Natural killer cell (primary cell): ENCODE measurements around the gene HTR2A. TPM values are rescaled to one million over a fixed set of nuclear protein-coding genes. Genes with fewer than 3 reads are reported as not detected.

Experiments
- ATAC-seq, 3 donors: fragments of 150-1000 bp in 2 of 3; fragments of 200-7000 bp in 1 of 3; cut with Tn5 transposase; 1 replicate in 1 of 3; 2 replicates in 2 of 3; pipeline ENCODE4 v1.10.0; 2021; ENCODE audit warnings: mild to moderate bottlenecking in 2 of 3, moderate library complexity in 2 of 3
- DNase-seq, 2 donors: peaks; one replicate each; pipeline versions ENCODE4 v3.0.0 to v3.0.0-alpha.2; 2013 to 2021; ENCODE audit warnings: mixed read lengths in 1 of 2
- H3K27ac ChIP-seq: one replicate; pipeline ENCODE4 v1.5.1; 2013; ENCODE audit warnings: mild to moderate bottlenecking, low read length
- H3K27me3 ChIP-seq: one replicate; pipeline ENCODE4 v1.6.1; 2013; ENCODE audit warnings: low read length; ENCODE audit not compliant: control insufficient read depth, insufficient read depth
- H3K36me3 ChIP-seq: one replicate; pipeline ENCODE4 v1.6.1; 2013; ENCODE audit warnings: low read length; ENCODE audit not compliant: control insufficient read depth, insufficient read depth
- H3K4me1 ChIP-seq: one replicate; pipeline ENCODE4 v1.6.1; 2013; ENCODE audit warnings: low read length; ENCODE audit not compliant: control insufficient read depth, insufficient read depth
- H3K4me3 ChIP-seq: one replicate; pipeline ENCODE4 v1.5.1; 2013; ENCODE audit warnings: low read length
- H3K9me3 ChIP-seq: one replicate; pipeline ENCODE4 v1.6.1; 2013; ENCODE audit warnings: low read length; ENCODE audit not compliant: control insufficient read depth, insufficient read depth
- H3K27ac Mint-ChIP-seq, 2 donors: one replicate each; pipeline ENCODE4 v1.8.0; 2022; ENCODE audit warnings: mild to moderate bottlenecking in 2 of 2, mixed read lengths in 2 of 2, moderate library complexity in 1 of 2
- H3K27me3 Mint-ChIP-seq, 2 donors: one replicate each; pipeline ENCODE4 v1.8.0; 2022; ENCODE audit warnings: low read depth in 2 of 2, mixed read lengths in 2 of 2
- H3K36me3 Mint-ChIP-seq: one replicate; pipeline ENCODE4 v1.8.0; 2022; ENCODE audit warnings: mixed read lengths
- H3K4me1 Mint-ChIP-seq, 2 donors: one replicate each; pipeline ENCODE4 v1.8.0; 2022; ENCODE audit warnings: mixed read lengths in 2 of 2
- H3K4me3 Mint-ChIP-seq: one replicate; pipeline ENCODE4 v1.8.0; 2022; ENCODE audit warnings: mild to moderate bottlenecking, moderate library complexity, mixed read lengths
- H3K9me3 Mint-ChIP-seq, 2 donors: one replicate each; pipeline ENCODE4 v1.8.0; 2022; ENCODE audit warnings: mixed read lengths in 2 of 2
- CTCF ChIP-seq: fragments of 200-600 bp; IDR thresholded peaks from one replicate; pipeline ENCODE4 v1.8.0; 2022; ENCODE audit warnings: antibody characterized with exemption
- WGBS: methylation state at CpG from one replicate; pipeline ENCODE4 v1.1.7; 2013; ENCODE audit warnings: missing lambda C conversion rate; ENCODE audit not compliant: insufficient coverage; 5-methylcytosine and 5-hydroxymethylcytosine counted together
- intact Hi-C: fragments of 100-400 bp; cut with micrococcal nuclease; formaldehyde crosslinking; loops from one replicate; pipeline ENCODE4 v1.14.2; 2022
- total RNA-seq, 4 donors: library from RNA; stranded (reverse); fragments of 120-200 nt in 1 of 4; gene quantifications; one replicate each; pipeline versions ENCODE4 v1.2.3 to v1.2.4, GENCODE V29; 2013 to 2022

Gene HTR2A
- total RNA-seq, 3 donors from 2014 or later (not counting 1 experiment from before 2014, with no cell fraction given), result not detected

- Mint-ChIP-seq H3K4me3 (no peak overlapping the region), H3K27me3 (peaks cover 3 to 24% of the 10 kb centered on the region in 2 donors), H3K9me3 (no peaks in the 10 kb centered on the region), H3K27ac (no peak overlapping the region), H3K36me3 (no peaks in the 10 kb centered on the region), H3K4me1 (no peaks in the 10 kb centered on the region)
- 93% methylated on average over 2 of the region's 2 CpGs for WGBS
- Histone ChIP-seq H3K9me3 (no peaks in the 10 kb centered on the region), H3K4me1 (no peaks in the 10 kb centered on the region), H3K36me3 (no peaks in the 10 kb centered on the region), H3K4me3 (no peak overlapping the region), H3K27me3 (no peaks in the 10 kb centered on the region), H3K27ac (no peak overlapping the region)
- TF ChIP-seq CTCF, result no peak
- no peak for DNase-seq
- intact Hi-C loops, result no loop called here
- ATAC-seq, result no peak
Measured at GRCh38 chr13:46871557-46871956, 25.3 kb downstream of the HTR2A start.

- Mint-ChIP-seq H3K27me3 (peaks cover 3 to 34% of the 10 kb centered on the region in 2 donors), H3K9me3 (no peaks in the 10 kb centered on the region), H3K36me3 (no peaks in the 10 kb centered on the region), H3K4me3 (no peak overlapping the region), H3K27ac (no peak overlapping the region), H3K4me1 (peaks cover 8 to 9% of the 10 kb centered on the region in 2 donors)
- Histone ChIP-seq H3K27me3 (no peaks in the 10 kb centered on the region), H3K27ac (no peak overlapping the region), H3K4me3 (no peak overlapping the region), H3K4me1 (no peaks in the 10 kb centered on the region), H3K9me3 (no peaks in the 10 kb centered on the region), H3K36me3 (no peaks in the 10 kb centered on the region)
- ATAC-seq (no peak), DNase-seq (no peak)
- intact Hi-C loops, result no loop called here
- TF ChIP-seq CTCF, result no peak
- WGBS, result 90% methylated on average over 1 of the region's 2 CpGs
Measured at GRCh38 chr13:46868091-46868490, 28.8 kb downstream of the HTR2A start.

- H3K4me1 Mint-ChIP-seq, result peaks cover 8 to 9% of the 10 kb centered on the region in 2 donors
- H3K36me3 Mint-ChIP-seq, result no peaks in the 10 kb centered on the region
- Histone ChIP-seq H3K27me3 (no peaks in the 10 kb centered on the region), H3K9me3 (no peaks in the 10 kb centered on the region), H3K4me1 (no peaks in the 10 kb centered on the region), H3K27ac (no peak overlapping the region), H3K36me3 (no peaks in the 10 kb centered on the region), H3K4me3 (no peak overlapping the region)
- H3K27ac Mint-ChIP-seq, result no peak overlapping the region
- H3K9me3 Mint-ChIP-seq, result no peaks in the 10 kb centered on the region
- peaks cover 3 to 27% of the 10 kb centered on the region in 2 donors for H3K27me3 Mint-ChIP-seq
- TF ChIP-seq CTCF, result no peak
- WGBS, result 14% methylated on average over 4 of the region's 4 CpGs
- no peak overlapping the region for H3K4me3 Mint-ChIP-seq
- DNase-seq (no peak), ATAC-seq (peak in 2 of 3 donors; percentile 43 to 57)
- intact Hi-C loops, result no loop called here
Measured at GRCh38 chr13:46866150-46866549, 30.7 kb downstream of the HTR2A start.

GRCh38 chr13:46864941-46865340, 31.9 kb downstream of the HTR2A start:
- no peaks in the 10 kb centered on the region for H3K36me3 ChIP-seq
- no peak overlapping the region for H3K4me3 Mint-ChIP-seq
- DNase-seq, result no peak
- H3K27ac Mint-ChIP-seq, result no peak overlapping the region
- peaks cover 8 to 9% of the 10 kb centered on the region in 2 donors for H3K4me1 Mint-ChIP-seq
- H3K9me3 Mint-ChIP-seq, result no peaks in the 10 kb centered on the region
- H3K9me3 ChIP-seq, result no peaks in the 10 kb centered on the region
- H3K27me3 Mint-ChIP-seq, result peaks cover 3 to 23% of the 10 kb centered on the region in 2 donors
- intact Hi-C loops, result no loop called here
- H3K36me3 Mint-ChIP-seq, result no peaks in the 10 kb centered on the region
- no peak overlapping the region for H3K4me3 ChIP-seq
- H3K27ac ChIP-seq, result no peak overlapping the region
- ATAC-seq, result no peak
- H3K4me1 ChIP-seq, result no peaks in the 10 kb centered on the region
- no peaks in the 10 kb centered on the region for H3K27me3 ChIP-seq
- TF ChIP-seq CTCF, result no peak
- WGBS, result 86% methylated on average over 3 of the region's 3 CpGs
